D721Med (cell line): ENCODE measurements around the gene GGT5.
"Not testable (repeated sequence)": the region's sequence is repeated elsewhere in the genome, so short reads cannot be mapped to it uniquely, and the experiment has no call there.

ENCODE experiments used
- DNase-seq: peaks from one replicate; pipeline ENCODE4 v3.0.0; 2011; ENCODE audit warnings: low spot score; ENCODE audit not compliant: insufficient read length
- FAIRE-seq: peaks from 2 replicates; lab custom pipeline; 2011; peaks lifted over from hg19 to GRCh38; lab: Jason Lieb, UNC
- TF ChIP-seq, protein P1 (sequence below): IDR thresholded peaks from 2 replicates; pipeline ENCODE4 v1.5.1; 2012; ENCODE audit warnings: mild to moderate bottlenecking, control low read depth; ENCODE audit not compliant: insufficient read depth; ENCODE audit errors: missing control alignments

The GGT5 gene

DNA sequence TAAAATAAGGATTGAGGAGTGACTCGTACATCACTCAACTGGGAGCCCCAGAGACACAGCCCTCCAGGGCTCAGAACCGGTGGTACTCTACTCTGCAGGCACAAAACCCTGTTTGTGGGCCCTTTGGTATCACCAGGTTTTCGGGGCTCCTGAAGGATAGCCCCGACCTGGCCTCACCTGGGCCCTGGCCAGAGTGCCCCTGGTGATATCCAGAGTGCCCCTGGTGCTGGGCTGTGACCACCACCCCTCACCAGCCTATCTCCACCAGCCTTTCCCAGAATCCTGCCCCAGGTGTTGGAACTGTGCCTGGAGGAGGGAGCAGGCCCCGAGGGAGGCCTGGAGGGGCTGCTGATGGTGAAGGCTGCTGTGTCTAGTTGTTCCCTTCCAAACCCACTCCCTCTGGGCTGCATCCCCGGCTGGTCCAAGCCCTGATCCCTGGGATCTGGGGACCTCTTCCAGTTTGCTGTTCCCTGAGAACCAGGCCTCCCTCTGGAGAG lies 2.2 kb upstream of the GGT5 start:
- FAIRE-seq (no peak), DNase-seq (no peak)
- TF ChIP-seq, protein P1, sequence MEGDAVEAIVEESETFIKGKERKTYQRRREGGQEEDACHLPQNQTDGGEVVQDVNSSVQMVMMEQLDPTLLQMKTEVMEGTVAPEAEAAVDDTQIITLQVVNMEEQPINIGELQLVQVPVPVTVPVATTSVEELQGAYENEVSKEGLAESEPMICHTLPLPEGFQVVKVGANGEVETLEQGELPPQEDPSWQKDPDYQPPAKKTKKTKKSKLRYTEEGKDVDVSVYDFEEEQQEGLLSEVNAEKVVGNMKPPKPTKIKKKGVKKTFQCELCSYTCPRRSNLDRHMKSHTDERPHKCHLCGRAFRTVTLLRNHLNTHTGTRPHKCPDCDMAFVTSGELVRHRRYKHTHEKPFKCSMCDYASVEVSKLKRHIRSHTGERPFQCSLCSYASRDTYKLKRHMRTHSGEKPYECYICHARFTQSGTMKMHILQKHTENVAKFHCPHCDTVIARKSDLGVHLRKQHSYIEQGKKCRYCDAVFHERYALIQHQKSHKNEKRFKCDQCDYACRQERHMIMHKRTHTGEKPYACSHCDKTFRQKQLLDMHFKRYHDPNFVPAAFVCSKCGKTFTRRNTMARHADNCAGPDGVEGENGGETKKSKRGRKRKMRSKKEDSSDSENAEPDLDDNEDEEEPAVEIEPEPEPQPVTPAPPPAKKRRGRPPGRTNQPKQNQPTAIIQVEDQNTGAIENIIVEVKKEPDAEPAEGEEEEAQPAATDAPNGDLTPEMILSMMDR: no peak

DNA sequence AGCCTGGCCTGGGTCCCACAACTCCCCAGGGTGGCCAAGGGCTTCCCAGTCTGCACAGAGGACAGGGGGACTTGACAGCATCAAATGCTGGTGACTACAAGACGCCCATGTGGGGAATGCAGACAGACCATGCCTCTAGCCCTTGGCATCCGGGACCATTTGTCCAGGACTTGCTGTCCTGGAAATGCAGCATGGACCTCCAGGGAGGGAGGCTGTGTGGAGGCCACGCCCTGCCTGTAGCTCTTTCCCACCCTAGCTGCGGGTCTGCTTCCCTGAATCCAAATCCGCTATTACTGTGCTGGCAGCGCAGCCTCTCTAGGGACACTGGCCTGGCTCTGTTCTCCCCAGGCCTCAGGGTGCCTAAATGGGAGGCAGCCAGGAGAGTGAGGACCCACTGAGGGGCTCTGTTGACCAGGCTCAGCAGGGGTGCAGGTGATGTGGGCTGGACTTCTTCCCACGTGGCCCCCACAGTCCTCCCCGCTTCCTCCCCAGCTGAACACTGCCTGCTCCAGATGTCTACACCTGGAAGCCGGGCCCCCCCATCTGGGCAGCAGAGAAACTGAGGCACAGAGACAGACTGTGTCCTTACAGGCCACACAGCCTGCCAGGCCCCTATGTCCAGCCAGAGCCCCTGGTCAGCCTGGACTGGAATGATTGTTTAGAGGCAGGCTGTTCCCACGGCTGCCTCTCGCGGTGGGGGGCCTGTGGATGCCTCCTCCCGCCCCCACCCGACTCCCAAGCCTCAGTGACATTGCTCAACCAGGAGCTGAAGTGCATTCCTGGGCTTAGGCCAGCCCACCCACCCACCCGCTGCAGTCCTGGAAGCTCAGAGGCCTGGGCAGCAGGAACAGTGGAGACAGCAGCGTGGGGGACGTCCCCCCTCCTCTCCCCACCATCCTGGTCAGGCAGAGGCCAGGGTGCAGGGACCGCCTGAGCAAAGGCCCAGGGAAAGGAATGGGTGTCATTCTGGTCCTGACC lies 991 bp upstream of the GGT5 start:
- not testable (repeated sequence) for DNase-seq, FAIRE-seq

DNA sequence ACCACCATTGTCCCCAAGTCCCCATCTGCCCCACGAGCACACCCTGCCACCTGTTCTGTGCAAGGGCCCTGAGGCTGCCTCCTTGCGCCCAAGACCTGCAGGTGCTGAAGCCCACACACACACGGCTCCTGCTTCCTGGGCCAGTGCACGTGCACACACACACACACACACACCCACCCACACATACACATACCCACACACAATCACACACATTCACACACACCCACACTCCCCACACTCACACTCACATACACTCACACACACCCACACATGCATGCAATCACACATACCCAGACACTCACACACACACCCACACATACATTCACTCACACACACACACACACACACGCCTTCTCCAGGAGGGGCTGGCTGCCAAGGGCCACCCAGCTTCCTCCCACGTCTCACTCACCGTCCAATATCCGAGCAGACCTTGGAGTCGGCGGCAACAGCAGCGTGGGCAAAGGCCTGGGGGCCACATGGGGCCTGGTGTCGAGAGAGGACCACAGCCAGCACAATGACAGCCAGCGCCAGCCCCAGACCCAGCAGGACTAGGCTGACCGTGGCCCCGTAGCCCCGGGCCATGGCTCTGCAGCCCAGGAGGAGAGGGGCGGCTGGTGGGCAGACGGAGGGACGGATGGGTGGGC lies 616 bp downstream of the GGT5 start:
- FAIRE-seq: no peak
- no peak for DNase-seq
- TF ChIP-seq, protein P1: no peak

DNA sequence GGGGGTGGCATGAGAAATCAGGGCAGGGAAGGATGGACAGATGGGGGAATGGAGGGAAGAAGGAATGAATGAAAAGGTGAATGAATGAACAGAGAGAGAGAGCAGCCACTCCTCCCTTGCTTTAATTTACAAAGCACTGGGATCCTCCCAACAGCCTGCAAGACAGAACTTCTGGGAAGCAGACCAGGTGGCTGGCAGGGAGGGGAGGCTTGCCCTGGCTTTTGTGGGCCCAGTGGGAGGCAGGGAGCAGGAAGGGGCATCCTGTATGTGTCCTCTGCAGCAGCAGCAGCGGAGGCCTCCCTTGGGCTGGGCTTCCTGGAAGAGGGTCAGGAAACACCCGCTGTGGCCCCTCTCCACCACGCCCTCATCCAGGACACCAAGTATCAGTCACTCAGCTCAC lies 1.5 kb downstream of the GGT5 start:
- not testable (repeated sequence) for DNase-seq, FAIRE-seq

DNA sequence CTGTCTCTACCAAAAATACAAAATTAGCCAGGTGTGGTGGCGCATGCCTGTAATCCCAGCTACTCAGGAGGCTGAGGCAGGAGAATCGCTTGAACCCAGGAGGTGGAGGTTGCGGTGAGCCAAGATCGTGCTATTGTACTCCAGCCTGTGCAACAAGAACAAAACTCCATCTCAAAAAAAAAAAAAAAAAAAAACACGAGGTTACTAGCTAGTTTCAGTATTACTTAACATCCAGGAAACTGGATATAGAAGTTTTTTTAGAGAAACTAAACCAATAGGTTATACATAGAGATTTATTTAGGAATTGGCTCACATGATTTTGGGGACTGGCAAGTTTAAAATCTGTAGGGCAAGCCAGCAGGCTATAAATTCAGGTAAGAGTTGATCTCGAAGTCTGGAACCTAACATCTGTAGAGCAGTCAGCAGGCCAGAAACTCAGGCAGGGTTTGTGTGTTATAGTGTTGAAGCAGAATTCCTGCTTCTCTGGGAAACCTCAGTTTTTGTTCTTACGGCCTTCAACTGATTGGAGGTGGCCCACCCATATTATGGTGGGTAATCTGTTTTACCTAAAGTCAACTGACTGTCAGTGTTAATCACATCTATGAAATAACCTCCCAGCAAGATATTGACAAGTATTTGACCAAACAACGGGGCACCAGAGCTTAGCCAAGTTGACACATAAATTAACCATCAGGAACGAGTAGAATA lies 3.7 kb downstream of the GGT5 start:
- not testable (repeated sequence) for FAIRE-seq, DNase-seq

DNA sequence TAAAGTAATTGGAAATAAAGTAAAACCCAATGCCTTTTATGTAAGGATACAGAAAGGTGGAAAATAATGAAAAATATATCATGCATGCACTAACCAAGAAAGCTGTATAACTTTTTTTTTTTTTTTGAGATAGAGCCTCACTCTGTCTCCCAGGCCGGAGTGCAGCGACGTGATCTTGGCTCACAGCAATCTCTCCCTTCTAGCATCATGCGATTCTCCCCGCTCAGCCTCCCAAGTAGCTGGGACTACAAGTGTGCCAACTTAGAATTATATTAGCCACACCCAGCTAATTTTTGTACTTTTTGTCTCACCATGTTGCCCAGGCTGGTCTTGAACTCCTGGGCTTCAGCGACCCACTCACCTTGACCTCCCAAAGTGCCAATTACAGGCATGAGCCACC lies 4.5 kb downstream of the GGT5 start:
- TF ChIP-seq, protein P1: no peak
- FAIRE-seq: no peak
- no peak for DNase-seq

DNA sequence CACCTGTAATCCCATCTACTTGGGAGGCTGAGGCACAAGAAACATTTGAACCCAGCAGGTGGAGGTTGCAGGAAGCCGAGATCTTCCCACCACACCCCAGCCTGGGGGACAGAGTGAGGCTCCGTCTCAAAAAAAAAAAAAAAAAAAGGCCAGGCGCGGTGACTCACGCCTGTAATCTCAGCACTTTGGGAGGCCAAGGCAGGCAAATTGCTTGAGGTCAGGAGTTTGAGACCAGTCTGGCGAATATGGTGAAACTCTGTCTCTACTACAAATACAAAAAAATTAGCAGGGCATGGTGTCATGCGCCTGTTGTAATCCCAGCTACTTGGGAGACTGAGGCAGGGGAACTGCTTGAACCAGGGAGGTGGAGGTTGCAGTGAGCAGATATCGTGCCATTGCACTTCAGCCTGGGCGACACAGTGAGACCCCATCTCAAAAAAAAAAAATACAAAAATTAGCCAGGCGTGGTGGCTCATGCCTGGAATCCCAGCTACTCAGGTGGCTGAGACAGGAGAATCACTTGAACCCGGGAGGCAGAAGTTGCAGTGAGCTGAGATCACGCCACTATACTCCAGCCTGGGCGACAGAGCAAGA lies 6.7 kb downstream of the GGT5 start:
- FAIRE-seq: not testable (repeated sequence)

DNA sequence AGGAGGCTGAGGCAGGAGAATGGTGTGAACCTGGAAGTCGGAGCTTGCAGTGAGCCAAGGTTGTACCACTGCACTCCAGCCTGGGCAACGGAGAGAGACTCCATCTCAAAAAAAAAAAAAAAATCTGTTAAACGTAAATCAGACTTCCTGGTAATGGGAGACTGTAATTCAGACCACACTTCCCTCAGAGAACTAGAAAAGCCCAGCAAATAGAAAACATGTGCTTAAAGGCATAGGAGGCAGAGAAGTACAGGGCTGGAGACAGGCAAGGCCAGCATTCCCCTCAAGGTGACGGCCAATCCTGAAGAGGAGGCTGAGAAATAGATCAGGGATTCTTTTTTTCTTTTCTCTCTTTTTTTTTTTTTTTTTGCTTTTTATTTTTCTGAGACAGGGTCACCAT lies 8.2 kb downstream of the GGT5 start:
- FAIRE-seq (no peak), DNase-seq (no peak)
- TF ChIP-seq, protein P1: no peak

More for the DNA sequence above, 6.7 kb downstream of the GGT5 start:
- not testable (repeated sequence) for DNase-seq
